HEK293 (cell line): ENCODE measurements around the gene KLK3.

Source experiments
- CTCF ChIA-PET: fragments of 350-600 bp; formaldehyde crosslinking; extraction: SDS; loops from one replicate; lab custom pipeline; 2021; ENCODE audit warnings: antibody characterized with exemption; lab: Yijun Ruan, JAX
- POLR2A ChIA-PET: fragments of 300-600 bp; formaldehyde crosslinking; extraction: SDS; loops from one replicate; lab custom pipeline; 2020; ENCODE audit warnings: antibody characterized with exemption, inconsistent platforms; lab: Yijun Ruan, JAX
- H3K27ac ChIP-seq: fragments of 200-500 bp; sonication (Bioruptor generic); 2 replicates; pipeline ENCODE4 v1.5.1; 2014; ENCODE audit warnings: low read depth, low read length, control low read depth, inconsistent platforms; ENCODE audit errors: extremely low read depth
- H3K36me3 ChIP-seq, 2 experiments: fragments of 200-500 bp in 1 of 2; sonication (Bioruptor generic) in 1 of 2; 1 replicate in 1 of 2; 2 replicates in 1 of 2; pipeline ENCODE4 v1.5.1; 2014 to 2017; ENCODE audit warnings: inconsistent platforms in 2 of 2, low read length in 2 of 2; ENCODE audit not compliant: control insufficient read depth in 2 of 2, insufficient read depth in 1 of 2
- H3K4me1 ChIP-seq: fragments of 200-500 bp; sonication (Bioruptor generic); 2 replicates; pipeline ENCODE4 v1.5.1; 2014; ENCODE audit warnings: mild to moderate bottlenecking, low read length, inconsistent platforms; ENCODE audit not compliant: control insufficient read depth, insufficient read depth
- H3K4me3 ChIP-seq: 2 replicates; pipeline ENCODE4 v1.5.1; 2011; ENCODE audit warnings: low read depth, mild to moderate bottlenecking, control low read depth, low read length, moderate library complexity
- H3K9me3 ChIP-seq: fragments of 200-500 bp; sonication (Bioruptor generic); 2 replicates; pipeline ENCODE4 v1.5.1; 2014; ENCODE audit warnings: low read depth, low read length, inconsistent platforms; ENCODE audit not compliant: control insufficient read depth, insufficient read depth
- GLI4 ChIP-seq: fragments of 450-650 bp; formaldehyde crosslinking; IDR thresholded peaks from 2 replicates; pipeline ENCODE4 v1.5.1; 2016; ENCODE audit warnings: missing biosample characterization, missing genetic modification characterization
- KLF8 ChIP-seq: fragments of 450-650 bp; formaldehyde crosslinking; IDR thresholded peaks from 2 replicates; pipeline ENCODE4 v1.5.1; 2016; ENCODE audit warnings: missing biosample characterization, missing genetic modification characterization
- KLF9 ChIP-seq: fragments of 450-650 bp; formaldehyde crosslinking; IDR thresholded peaks from 2 replicates; pipeline ENCODE4 v1.5.1; 2016; ENCODE audit warnings: missing biosample characterization, missing genetic modification characterization, low read depth
- PRDM1 ChIP-seq: fragments of 450-650 bp; formaldehyde crosslinking; IDR thresholded peaks from 2 replicates; pipeline ENCODE4; 2016; ENCODE audit warnings: missing biosample characterization, missing genetic modification characterization
- ZBTB8A ChIP-seq: fragments of 450-650 bp; formaldehyde crosslinking; IDR thresholded peaks from 2 replicates; pipeline ENCODE4 v1.5.1; 2016; ENCODE audit warnings: missing biosample characterization, missing genetic modification characterization
- ZNF133 ChIP-seq: fragments of 450-650 bp; formaldehyde crosslinking; IDR thresholded peaks from 2 replicates; pipeline ENCODE4 v1.5.1; 2016; ENCODE audit warnings: missing biosample characterization, missing genetic modification characterization
- ZNF202 ChIP-seq: fragments of 450-650 bp; formaldehyde crosslinking; IDR thresholded peaks from 2 replicates; pipeline ENCODE4 v1.5.1; 2016; ENCODE audit warnings: missing biosample characterization, missing genetic modification characterization, borderline replicate concordance
- ZNF214 ChIP-seq: fragments of 450-650 bp; formaldehyde crosslinking; IDR thresholded peaks from 2 replicates; pipeline ENCODE4 v1.5.1; 2017; ENCODE audit warnings: missing biosample characterization, mild to moderate bottlenecking, missing genetic modification characterization, borderline replicate concordance
- ZNF37A ChIP-seq: fragments of 450-650 bp; IDR thresholded peaks from 2 replicates; pipeline ENCODE4 v1.5.1; 2018; ENCODE audit warnings: missing biosample characterization, missing genetic modification characterization
- ZSCAN30 ChIP-seq: fragments of 450-650 bp; IDR thresholded peaks from 2 replicates; pipeline ENCODE4 v1.5.1; 2018; ENCODE audit warnings: missing biosample characterization, mild to moderate bottlenecking, missing genetic modification characterization, moderate library complexity
- TF ChIP-seq, protein P1 (sequence below): fragments of 450-650 bp; formaldehyde crosslinking; conservative IDR thresholded peaks from 2 replicates; pipeline ENCODE4 v1.5.1; 2016; ENCODE audit warnings: low read depth, missing biosample characterization, missing genetic modification characterization
- TF ChIP-seq, protein P2 (sequence below): fragments of 450-650 bp; formaldehyde crosslinking; IDR thresholded peaks from 2 replicates; pipeline ENCODE4 v1.5.1; 2016; ENCODE audit warnings: missing biosample characterization, missing genetic modification characterization
- TF ChIP-seq, protein P3 (sequence below): fragments of 450-650 bp; formaldehyde crosslinking; IDR thresholded peaks from 2 replicates; pipeline ENCODE4 v1.5.1; 2016; ENCODE audit warnings: missing biosample characterization, missing genetic modification characterization
- TF ChIP-seq, protein P4 (sequence below): fragments of 450-650 bp; formaldehyde crosslinking; IDR thresholded peaks from 2 replicates; pipeline ENCODE4 v1.5.1; 2016; ENCODE audit warnings: missing biosample characterization, missing genetic modification characterization
- TF ChIP-seq, protein P5 (sequence below): fragments of 450-650 bp; formaldehyde crosslinking; IDR thresholded peaks from 2 replicates; pipeline ENCODE4 v1.5.1; 2016; ENCODE audit warnings: missing biosample characterization, missing genetic modification characterization

Gene KLK3

DNA sequence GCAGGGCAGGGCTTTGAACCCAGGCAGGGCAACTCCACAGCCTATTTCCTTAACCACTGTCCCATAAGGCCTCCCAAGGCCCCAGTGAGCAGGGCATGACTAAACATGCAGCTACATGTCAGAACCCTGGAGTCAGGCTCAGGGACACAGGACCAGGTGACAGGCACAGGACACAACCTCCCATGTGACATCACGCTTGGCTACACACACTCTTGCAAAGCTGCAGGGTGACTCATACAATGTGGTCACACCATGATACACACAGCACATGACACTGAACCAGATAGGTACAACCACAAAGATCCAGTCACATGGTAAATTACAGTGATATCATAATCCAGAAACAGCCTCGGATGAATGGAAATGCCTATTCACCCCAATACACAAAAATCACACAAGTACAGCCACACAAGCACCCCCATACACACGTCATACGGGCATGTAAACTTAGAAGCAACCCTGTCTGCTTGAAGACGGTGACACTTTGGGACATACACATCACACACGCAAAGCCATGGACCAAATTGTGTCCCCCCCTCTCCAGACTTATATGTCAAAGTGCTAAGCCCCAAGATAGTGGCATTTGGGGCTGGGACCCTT, 42.0 kb downstream of the KLK3 start (continued):
- TF ChIP-seq, protein P1, sequence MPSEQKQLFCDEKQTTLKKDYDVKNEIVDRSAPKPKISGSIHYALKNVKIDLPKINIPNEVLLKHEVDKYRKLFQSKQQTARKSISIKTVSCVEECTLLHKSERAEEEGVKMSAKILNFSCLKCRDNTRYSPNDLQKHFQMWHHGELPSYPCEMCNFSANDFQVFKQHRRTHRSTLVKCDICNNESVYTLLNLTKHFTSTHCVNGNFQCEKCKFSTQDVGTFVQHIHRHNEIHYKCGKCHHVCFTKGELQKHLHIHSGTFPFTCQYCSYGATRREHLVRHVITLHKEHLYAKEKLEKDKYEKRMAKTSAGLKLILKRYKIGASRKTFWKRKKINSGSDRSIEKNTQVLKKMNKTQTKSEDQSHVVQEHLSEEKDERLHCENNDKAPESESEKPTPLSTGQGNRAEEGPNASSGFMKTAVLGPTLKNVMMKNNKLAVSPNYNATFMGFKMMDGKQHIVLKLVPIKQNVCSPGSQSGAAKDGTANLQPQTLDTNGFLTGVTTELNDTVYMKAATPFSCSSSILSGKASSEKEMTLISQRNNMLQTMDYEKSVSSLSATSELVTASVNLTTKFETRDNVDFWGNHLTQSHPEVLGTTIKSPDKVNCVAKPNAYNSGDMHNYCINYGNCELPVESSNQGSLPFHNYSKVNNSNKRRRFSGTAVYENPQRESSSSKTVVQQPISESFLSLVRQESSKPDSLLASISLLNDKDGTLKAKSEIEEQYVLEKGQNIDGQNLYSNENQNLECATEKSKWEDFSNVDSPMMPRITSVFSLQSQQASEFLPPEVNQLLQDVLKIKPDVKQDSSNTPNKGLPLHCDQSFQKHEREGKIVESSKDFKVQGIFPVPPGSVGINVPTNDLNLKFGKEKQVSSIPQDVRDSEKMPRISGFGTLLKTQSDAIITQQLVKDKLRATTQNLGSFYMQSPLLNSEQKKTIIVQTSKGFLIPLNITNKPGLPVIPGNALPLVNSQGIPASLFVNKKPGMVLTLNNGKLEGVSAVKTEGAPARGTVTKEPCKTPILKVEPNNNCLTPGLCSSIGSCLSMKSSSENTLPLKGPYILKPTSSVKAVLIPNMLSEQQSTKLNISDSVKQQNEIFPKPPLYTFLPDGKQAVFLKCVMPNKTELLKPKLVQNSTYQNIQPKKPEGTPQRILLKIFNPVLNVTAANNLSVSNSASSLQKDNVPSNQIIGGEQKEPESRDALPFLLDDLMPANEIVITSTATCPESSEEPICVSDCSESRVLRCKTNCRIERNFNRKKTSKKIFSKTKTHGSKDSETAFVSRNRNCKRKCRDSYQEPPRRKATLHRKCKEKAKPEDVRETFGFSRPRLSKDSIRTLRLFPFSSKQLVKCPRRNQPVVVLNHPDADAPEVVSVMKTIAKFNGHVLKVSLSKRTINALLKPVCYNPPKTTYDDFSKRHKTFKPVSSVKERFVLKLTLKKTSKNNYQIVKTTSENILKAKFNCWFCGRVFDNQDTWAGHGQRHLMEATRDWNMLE (tag by site-specific recombination): peak; percentile 37
- TF ChIP-seq, protein P2, sequence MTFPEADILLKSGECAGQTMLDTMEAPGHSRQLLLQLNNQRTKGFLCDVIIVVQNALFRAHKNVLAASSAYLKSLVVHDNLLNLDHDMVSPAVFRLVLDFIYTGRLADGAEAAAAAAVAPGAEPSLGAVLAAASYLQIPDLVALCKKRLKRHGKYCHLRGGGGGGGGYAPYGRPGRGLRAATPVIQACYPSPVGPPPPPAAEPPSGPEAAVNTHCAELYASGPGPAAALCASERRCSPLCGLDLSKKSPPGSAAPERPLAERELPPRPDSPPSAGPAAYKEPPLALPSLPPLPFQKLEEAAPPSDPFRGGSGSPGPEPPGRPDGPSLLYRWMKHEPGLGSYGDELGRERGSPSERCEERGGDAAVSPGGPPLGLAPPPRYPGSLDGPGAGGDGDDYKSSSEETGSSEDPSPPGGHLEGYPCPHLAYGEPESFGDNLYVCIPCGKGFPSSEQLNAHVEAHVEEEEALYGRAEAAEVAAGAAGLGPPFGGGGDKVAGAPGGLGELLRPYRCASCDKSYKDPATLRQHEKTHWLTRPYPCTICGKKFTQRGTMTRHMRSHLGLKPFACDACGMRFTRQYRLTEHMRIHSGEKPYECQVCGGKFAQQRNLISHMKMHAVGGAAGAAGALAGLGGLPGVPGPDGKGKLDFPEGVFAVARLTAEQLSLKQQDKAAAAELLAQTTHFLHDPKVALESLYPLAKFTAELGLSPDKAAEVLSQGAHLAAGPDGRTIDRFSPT (tag by site-specific recombination): peak; percentile 98
- TF ChIP-seq KLF9 (tag by site-specific recombination) (no peak), KLF8 (tag by site-specific recombination) (peak; percentile 96), ZNF133 (tag by site-specific recombination) (no peak), ZNF202 (tag by site-specific recombination) (no peak), ZBTB8A (tag by site-specific recombination) (no peak), GLI4 (tag by site-specific recombination) (no peak)
- TF ChIP-seq, protein P3, sequence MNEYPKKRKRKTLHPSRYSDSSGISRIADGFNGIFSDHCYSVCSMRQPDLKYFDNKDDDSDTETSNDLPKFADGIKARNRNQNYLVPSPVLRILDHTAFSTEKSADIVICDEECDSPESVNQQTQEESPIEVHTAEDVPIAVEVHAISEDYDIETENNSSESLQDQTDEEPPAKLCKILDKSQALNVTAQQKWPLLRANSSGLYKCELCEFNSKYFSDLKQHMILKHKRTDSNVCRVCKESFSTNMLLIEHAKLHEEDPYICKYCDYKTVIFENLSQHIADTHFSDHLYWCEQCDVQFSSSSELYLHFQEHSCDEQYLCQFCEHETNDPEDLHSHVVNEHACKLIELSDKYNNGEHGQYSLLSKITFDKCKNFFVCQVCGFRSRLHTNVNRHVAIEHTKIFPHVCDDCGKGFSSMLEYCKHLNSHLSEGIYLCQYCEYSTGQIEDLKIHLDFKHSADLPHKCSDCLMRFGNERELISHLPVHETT (tag by site-specific recombination): peak; percentile 96; the same call in 1 of the 2 replicates
- TF ChIP-seq, protein P4, sequence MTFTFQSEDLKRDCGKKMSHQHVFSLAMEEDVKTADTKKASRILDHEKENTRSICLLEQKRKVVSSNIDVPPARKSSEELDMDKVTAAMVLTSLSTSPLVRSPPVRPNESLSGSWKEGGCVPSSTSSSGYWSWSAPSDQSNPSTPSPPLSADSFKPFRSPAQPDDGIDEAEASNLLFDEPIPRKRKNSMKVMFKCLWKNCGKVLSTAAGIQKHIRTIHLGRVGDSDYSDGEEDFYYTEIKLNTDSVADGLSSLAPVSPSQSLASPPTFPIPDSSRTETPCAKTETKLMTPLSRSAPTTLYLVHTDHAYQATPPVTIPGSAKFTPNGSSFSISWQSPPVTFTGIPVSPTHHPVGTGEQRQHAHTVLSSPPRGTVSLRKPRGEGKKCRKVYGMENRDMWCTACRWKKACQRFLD (tag by site-specific recombination): no peak

DNA sequence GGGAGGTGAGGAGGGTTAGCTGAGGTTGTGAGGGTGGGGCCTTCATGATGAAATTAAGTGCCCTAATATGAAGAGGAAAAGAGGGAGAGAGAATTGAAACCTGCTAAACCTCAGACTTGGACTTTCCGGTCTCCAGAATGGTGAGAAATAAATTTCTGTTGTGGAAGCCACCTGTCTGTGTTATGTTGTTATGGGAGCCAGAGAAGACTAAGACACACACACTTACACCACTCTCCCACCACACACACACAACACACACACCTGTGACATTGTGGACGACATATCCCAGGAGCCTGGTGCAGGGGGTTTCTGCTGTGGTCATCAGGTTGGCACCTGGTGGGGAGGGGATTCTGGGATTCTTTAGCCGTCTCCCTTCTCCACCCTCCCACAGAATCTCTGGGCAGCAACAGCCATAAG, 42.5 kb downstream of the KLK3 start:
- ChIA-PET POLR2A (interaction anchor here (1.3 kb wide), 1 partner anchor 93 kb away, joined by 3 read pairs; no protein-coding TSS in a partner anchor), CTCF (interaction anchor here (0.6 to 1.1 kb wide), 2 partner anchors 8 to 88 kb away, joined by 3 to 8 read pairs; no protein-coding TSS in a partner anchor)
- TF ChIP-seq ZSCAN30: no peak
- Histone ChIP-seq H3K27ac (0 out of 2 replicates have a peak overlapping the region, but pooled peaks have one; percentile 43), H3K36me3 (no peaks in the 10 kb centered on the region), H3K4me3 (no peak overlapping the region), H3K4me1 (no peaks in the 10 kb centered on the region; the same call in 1 of the 2 replicates), H3K9me3 (no peaks in the 10 kb centered on the region)

DNA sequence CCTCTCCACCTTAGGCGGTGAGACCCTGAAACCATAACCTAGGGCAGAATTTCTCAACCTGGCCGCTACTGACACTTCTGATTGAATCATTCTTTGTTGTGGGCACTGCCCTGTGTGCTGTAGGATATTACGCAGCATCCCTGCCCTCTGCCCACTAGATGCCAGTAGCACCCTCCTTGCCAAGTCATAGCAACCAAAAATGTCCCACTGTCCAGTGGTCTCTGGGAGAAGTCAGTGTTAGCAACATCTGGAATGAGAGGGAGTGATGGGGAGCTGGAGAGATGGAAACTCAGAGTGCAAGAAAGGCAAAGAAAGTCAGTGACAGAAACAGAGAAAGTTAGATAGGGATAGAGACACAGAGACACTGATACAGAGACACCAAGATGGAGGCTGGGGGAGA, 42.9 kb downstream of the KLK3 start:
- Histone ChIP-seq H3K36me3 (no peaks in the 10 kb centered on the region), H3K27ac (no peak overlapping the region), H3K4me3 (no peak overlapping the region), H3K9me3 (no peaks in the 10 kb centered on the region), H3K4me1 (no peaks in the 10 kb centered on the region; the same call in 1 of the 2 replicates)
- POLR2A ChIA-PET: no interaction called here
- CTCF ChIA-PET: interaction anchor here (0.6 to 2.1 kb wide), 5 partner anchors 8 to 114 kb away, joined by 3 to 18 read pairs (median 3); no protein-coding TSS in a partner anchor
- TF ChIP-seq, protein P5, sequence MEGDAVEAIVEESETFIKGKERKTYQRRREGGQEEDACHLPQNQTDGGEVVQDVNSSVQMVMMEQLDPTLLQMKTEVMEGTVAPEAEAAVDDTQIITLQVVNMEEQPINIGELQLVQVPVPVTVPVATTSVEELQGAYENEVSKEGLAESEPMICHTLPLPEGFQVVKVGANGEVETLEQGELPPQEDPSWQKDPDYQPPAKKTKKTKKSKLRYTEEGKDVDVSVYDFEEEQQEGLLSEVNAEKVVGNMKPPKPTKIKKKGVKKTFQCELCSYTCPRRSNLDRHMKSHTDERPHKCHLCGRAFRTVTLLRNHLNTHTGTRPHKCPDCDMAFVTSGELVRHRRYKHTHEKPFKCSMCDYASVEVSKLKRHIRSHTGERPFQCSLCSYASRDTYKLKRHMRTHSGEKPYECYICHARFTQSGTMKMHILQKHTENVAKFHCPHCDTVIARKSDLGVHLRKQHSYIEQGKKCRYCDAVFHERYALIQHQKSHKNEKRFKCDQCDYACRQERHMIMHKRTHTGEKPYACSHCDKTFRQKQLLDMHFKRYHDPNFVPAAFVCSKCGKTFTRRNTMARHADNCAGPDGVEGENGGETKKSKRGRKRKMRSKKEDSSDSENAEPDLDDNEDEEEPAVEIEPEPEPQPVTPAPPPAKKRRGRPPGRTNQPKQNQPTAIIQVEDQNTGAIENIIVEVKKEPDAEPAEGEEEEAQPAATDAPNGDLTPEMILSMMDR (tag by site-specific recombination): 0 out of 2 replicates have a peak, but pooled peaks have one; percentile 34
- TF ChIP-seq ZNF214 (tag by site-specific recombination): no peak
- peak; percentile 59 for TF ChIP-seq PRDM1 (tag by site-specific recombination)
- no peak for TF ChIP-seq ZNF37A (tag by site-specific recombination)
